ENCODE data around the gene RAB36. TPM values are rescaled to one million over a fixed set of nuclear protein-coding genes. Genes with fewer than 3 reads are reported as not detected.

Gene RAB36
- total and polyA plus RNA-seq, 9 of the 15 experiments (the other 6 are each of a cell fraction or from before 2014, with no cell fraction given): 0.04 to 0.50 (median 0.08) TPM; not detected in 3

- TF ChIP-seq NCOA2 (IDR thresholded peaks at IDR 0.05; ENCODE audit: partially characterized antibody in 2 of 2) (no peak), MGA (IDR thresholded peaks at IDR 0.05) (no peak), CTCFL (IDR thresholded peaks at IDR 0.05; ENCODE audit: borderline replicate concordance, insufficient read depth, low read depth, low read length, poor library complexity, severe bottlenecking) (no peak), ZBTB17 (CRISPR knock-in tag; IDR thresholded peaks at IDR 0.05) (no peak), NFYB (IDR thresholded peaks at IDR 0.05; ENCODE audit: extremely low read depth, insufficient read length) (no peak), TSC22D4 (tag; IDR thresholded peaks at IDR 0.05) (no peak), ZNF232 (CRISPR knock-in tag; IDR thresholded peaks at IDR 0.05) (no peak), SETDB1 (IDR thresholded peaks at IDR 0.05; ENCODE audit: low read length) (no peak), BDP1 (IDR thresholded peaks at IDR 0.05; ENCODE audit: insufficient read depth, insufficient read length) (no peak), ZNF695 (CRISPR knock-in tag; IDR thresholded peaks at IDR 0.05) (no peak), SRSF1 (IDR thresholded peaks at IDR 0.05; ENCODE audit: low read depth, low read length) (no peak), MCM7 (IDR thresholded peaks at IDR 0.05) (0 out of 4 replicates have a peak, but pooled peaks of 1 of the 2 experiments have one; percentile 1), ZNF140 (CRISPR knock-in tag; IDR thresholded peaks at IDR 0.05) (no peak)
- TF ChIP-seq, protein P1, sequence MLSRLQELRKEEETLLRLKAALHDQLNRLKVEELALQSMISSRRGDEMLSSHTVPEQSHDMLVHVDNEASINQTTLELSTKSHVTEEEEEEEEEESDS (CRISPR knock-in tag; IDR thresholded peaks at IDR 0.05): no peak
Measured at GRCh38 chr22:23106906-23107367, 38.3 kb upstream of the RAB36 start (continued).

All from K562 (cell line).